HG02840 (cell line): ENCODE measurements around the gene CAMK2G.
"Not testable (repeated sequence)": the region's sequence is repeated elsewhere in the genome, so short reads cannot be mapped to it uniquely, and the experiment has no call there.

ENCODE experiments used
- ATAC-seq: cut with Tn5 transposase; IDR thresholded peaks from one replicate; pipeline ENCODE4 v1.9.1; 2021; ENCODE audit warnings: mild to moderate bottlenecking, moderate library complexity, moderate number of reproducible peaks; ENCODE audit not compliant: unreplicated experiment, low FRiP score

Gene CAMK2G

DNA sequence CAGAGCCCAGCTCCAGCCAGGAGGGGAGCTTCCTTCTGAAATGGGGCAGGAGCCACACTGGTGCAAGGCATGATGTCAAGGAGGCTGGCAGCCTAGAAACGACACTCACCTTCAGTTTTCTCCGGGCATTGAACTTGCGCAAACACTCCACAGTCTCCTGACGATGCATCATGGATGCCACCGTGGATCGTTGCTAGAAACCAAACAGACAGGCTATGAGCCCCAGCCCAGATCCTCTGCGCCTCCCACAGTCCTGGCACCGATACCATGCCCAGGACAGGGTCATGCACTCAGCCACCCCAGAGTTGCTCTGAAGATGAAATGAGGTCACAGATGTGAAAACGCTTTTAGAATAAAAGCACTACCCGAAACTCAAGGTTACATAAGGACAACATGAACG is 32.0 kb downstream of the CAMK2G start:
- ATAC-seq, result no peak

- ATAC-seq, result no peak
Observed at GRCh38 chr10:73841526-73842285, 32.6 kb downstream of the CAMK2G start.

DNA sequence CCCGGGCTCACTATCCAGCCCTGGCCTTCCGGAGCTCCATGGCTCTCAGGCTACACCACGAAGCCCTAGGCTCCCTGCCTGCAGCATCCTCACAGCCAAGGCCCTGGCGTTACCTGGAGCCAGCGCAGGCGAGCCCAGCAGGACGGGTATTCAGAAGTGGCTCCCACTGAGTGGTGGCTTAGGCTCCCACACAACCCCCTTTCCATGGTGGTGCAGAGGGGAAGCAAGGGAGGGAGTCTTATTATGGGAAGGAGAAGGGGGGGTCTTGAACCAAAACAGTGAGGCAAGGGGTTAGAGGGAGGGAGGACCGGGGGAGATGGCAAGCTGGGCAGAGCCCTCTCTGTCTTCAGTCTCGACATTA is 33.3 kb downstream of the CAMK2G start:
- ATAC-seq, result no peak

DNA sequence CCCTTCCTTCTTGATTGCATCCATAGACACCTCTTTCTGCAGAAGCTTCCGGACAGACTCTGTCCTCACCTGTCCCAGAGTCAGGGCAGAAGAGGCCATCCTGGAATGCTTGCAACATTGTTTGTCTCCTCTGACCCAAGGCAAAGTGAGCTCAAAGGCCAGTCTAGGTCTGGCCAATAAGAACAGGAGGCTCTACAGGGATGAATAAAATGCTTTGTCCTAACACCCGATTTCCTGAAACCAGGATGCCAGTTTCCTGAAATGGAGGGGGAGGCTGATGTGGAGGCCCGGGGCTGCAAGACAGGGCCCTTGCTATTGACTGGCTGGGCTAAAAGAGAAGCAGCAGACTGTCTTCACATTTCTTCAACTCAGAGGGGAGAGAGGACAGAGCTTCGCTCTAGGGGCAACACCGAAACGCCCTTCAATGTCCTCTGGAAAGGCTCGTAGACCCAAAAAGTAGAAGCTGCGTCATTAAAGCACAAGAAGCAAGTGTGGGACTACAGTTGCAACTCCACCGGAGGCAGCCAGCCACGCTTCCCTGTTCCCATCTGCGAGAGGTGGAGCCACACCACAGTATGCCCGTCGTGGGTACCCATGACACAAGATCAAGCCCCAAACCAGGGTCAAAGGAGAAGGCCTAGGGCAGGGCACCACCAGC is 33.8 kb downstream of the CAMK2G start:
- ATAC-seq, result no peak

DNA sequence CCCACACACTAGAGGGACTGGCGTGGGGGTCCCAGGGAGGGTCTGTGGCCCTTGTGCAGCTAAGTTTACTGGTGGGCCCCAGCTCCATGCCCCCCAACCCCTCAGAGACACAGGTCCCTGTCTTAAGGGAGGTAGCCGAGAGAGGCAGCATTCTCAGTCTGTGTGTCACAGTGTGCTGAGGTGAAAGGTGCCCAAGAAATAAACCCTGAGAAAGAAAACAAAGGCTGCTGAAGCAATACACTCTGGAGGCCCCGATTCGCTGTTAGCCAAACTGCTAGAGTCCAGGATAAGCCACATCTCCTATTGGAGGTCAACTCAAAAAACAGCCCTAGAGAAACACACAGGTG is 34.3 kb downstream of the CAMK2G start:
- ATAC-seq, result no peak

DNA sequence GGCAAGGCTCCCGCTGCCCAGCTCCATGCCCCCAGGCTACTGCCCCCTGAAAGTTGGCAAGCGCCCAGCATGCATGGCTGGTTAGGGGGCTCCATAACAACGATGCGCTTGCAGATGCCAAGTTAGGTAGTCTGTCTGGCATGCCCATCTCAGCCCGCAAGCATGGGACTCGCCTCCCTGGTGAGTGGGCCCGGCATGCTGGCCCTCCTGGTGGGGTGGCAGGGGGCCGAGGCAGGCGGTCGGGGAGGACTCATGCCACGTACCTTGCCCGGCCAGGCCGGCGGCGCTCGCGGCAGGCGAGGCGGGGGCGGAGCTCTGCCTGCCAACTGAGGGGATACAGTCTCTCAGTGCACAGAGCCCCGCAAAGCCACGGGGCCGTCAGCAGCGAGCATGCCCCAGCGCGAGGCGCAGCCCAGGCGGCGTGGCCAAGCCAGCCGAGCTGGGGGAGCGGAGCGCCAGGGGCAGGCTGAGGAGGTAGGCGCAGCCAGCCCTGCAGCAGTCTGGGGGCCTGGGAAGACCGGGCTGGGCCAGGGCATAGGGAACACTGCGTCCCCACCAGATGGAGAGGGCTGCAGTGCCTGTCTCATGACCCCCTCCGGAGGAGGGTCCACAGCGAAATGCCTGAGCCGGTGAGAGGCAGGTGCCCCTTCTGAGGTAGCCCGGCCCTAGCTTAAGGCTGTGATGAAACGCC is 34.9 kb downstream of the CAMK2G start:
- no peak for ATAC-seq

DNA sequence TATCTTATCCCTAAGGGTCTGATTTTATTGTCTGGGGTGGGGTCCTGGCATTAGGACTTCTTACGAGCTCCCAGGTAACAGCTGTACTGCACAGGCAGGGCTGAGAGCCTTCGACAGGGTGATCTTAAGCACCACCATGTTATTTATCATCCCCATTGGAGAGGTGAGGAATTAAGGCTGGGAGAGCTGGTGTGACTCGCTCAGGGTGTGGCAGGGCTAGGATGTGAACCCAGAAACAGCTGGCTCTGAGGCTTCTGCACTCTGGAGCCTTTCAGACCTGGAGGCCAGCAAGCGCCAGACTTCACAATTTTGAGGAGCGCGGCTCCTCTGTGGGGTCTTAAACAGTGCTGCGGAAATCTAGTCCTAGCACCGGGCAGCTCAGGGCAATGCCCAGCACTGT is 35.5 kb downstream of the CAMK2G start:
- no peak for ATAC-seq

GRCh38 chr10:73838008-73838567 is 36.3 kb downstream of the CAMK2G start:
- no peak for ATAC-seq

DNA sequence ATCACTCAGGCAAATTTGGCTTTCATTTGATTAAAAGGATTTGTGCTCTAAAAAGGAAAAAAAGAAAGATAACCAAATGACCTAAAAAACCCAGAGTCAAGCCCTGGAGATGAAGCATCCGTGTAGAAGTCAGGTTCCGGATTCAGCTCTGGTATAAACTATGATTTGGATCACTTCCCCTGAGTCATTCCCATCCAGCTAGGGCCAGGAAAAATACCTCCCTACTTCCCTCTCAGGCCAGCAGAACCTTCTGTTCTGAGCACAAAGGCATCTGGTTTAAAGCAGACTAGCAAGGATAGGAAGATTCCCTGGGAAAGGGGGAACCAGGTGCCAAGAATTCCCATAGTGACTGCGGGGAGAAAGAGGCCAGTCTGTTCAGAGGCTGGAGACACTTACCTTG is 37.3 kb downstream of the CAMK2G start:
- no peak for ATAC-seq

- ATAC-seq, result no peak
Observed at GRCh38 chr10:73836427-73836980, 37.9 kb downstream of the CAMK2G start.

- not testable (repeated sequence) for ATAC-seq
Observed at GRCh38 chr10:73829090-73829489, 45.3 kb downstream of the CAMK2G start.

- no peak for ATAC-seq
Observed at GRCh38 chr10:73828161-73828560, 46.2 kb downstream of the CAMK2G start.

GRCh38 chr10:73827346-73828089 is 46.8 kb downstream of the CAMK2G start:
- ATAC-seq, result no peak

- no peak for ATAC-seq
Observed at GRCh38 chr10:73824146-73824725, 50.1 kb downstream of the CAMK2G start.

- no peak for ATAC-seq
Observed at GRCh38 chr10:73823391-73823790, 51.0 kb downstream of the CAMK2G start.

GRCh38 chr10:73819513-73820093 is 54.8 kb downstream of the CAMK2G start:
- no peak for ATAC-seq

- no peak for ATAC-seq
Observed at GRCh38 chr10:73819081-73819480, 55.3 kb downstream of the CAMK2G start.

DNA sequence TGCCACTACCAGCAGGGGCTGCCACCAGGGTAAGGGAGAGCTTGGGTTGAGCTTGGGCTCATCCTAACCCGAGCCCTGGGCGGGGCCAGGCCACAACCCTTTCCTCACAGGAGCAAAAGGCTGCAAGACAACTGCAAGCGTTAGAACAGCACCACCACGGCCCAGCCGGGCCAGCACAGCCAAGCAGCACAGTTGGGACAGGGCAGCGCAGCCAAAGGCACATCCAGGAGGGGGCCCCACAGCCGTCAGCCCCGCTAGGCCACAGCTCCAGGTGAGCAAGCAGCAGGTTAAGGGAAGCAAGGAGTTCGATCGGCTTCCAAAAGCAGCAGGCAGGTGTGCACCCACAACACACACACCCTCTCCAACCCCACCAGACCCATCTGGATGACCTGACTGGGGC is 56.0 kb downstream of the CAMK2G start:
- ATAC-seq, result no peak

- ATAC-seq, result no peak
Observed at GRCh38 chr10:73817826-73818225, 56.5 kb downstream of the CAMK2G start.
